Mucosa of rectum (tissue), 2 donors: ENCODE data around the gene HAND2.

Experiments
- H3K27ac ChIP-seq, 2 donors: one replicate each; pipeline ENCODE4 v1.7.0; 2013; ENCODE audit warnings: inconsistent platforms in 2 of 2, low read depth in 2 of 2, low read length in 2 of 2
- H3K27me3 ChIP-seq, 2 donors: one replicate each; pipeline ENCODE4 v1.7.0; 2013; ENCODE audit warnings: low read length in 2 of 2; ENCODE audit not compliant: control insufficient read depth in 2 of 2, insufficient read depth in 2 of 2
- H3K36me3 ChIP-seq, 2 donors: one replicate each; pipeline ENCODE4 v1.7.0; 2013; ENCODE audit warnings: low read length in 2 of 2; ENCODE audit not compliant: control insufficient read depth in 2 of 2, insufficient read depth in 2 of 2
- H3K4me1 ChIP-seq, 2 donors: one replicate each; pipeline ENCODE4 v1.7.0; 2013; ENCODE audit warnings: low read length in 2 of 2, mild to moderate bottlenecking in 1 of 2; ENCODE audit not compliant: control insufficient read depth in 2 of 2, insufficient read depth in 2 of 2
- H3K4me3 ChIP-seq, 2 donors: one replicate each; pipeline ENCODE4 v1.7.0; 2013; ENCODE audit warnings: low read length in 2 of 2
- H3K9ac ChIP-seq, 2 donors: one replicate each; pipeline ENCODE4 v1.7.0; 2013; ENCODE audit warnings: low read length in 2 of 2, low read depth in 1 of 2, mild to moderate bottlenecking in 1 of 2
- H3K9me3 ChIP-seq, 2 donors: one replicate each; pipeline ENCODE4 v1.7.0; 2013; ENCODE audit warnings: low read length in 2 of 2; ENCODE audit not compliant: control insufficient read depth in 2 of 2
- donor health status: healthy.
- donor health status: Normal muscosa, but diverticular disease.

Gene HAND2

GRCh38 chr4:173477016-173477415 is 53.0 kb downstream of the HAND2 start:
- Histone ChIP-seq H3K27ac (no peak overlapping the region), H3K4me1 (no peaks in the 10 kb centered on the region), H3K9me3 (no peaks in the 10 kb centered on the region)

More at GRCh38 chr4:173477016-173477415, 53.0 kb downstream of the HAND2 start:
- Histone ChIP-seq H3K4me3 (no peak overlapping the region), H3K27me3 (no peaks in the 10 kb centered on the region), H3K9ac (no peak overlapping the region), H3K36me3 (no peaks in the 10 kb centered on the region)
